ENCODE measurements around the gene FAM171A1.

Gene FAM171A1

GRCh38 chr10:15231426-15231825 is 139.7 kb downstream of the FAM171A1 start:
- no peak overlapping the region for H2AK5ac ChIP-seq (ENCODE audit: low read length)
- no peak for DNase-seq
- no peak overlapping the region for H4K12ac ChIP-seq (ENCODE audit: low read depth, low read length)
- no peak overlapping the region for H3K9ac ChIP-seq (ENCODE audit: low read length)
- H3K36me3 ChIP-seq (ENCODE audit: control insufficient read depth in 1 of 2, insufficient read depth in 2 of 2, low read length in 2 of 2): no peaks in the 10 kb centered on the region
- H3K4ac ChIP-seq (ENCODE audit: low read depth, low read length): no peak overlapping the region
- no peak overlapping the region for H4K8ac ChIP-seq (ENCODE audit: low read depth, low read length)
- H3K4me1 ChIP-seq (ENCODE audit: control insufficient read depth in 1 of 2, insufficient read depth in 2 of 2, low read length in 2 of 2): no peaks in the 10 kb centered on the region
- no peak overlapping the region for H3K27ac ChIP-seq (ENCODE audit: low read depth, low read length)
- no peaks in the 10 kb centered on the region for H3K9me3 ChIP-seq (ENCODE audit: insufficient read depth, low read depth, low read length)
- no peaks in the 10 kb centered on the region for H3K27me3 ChIP-seq (ENCODE audit: insufficient read depth, low read length)
- no peak overlapping the region for H2BK5ac ChIP-seq (ENCODE audit: low read depth, low read length, poor library complexity)
- no peak overlapping the region for H3K14ac ChIP-seq (ENCODE audit: low read length)
- no peak overlapping the region for H4K91ac ChIP-seq (ENCODE audit: low read depth, low read length)
- H3K23ac ChIP-seq (ENCODE audit: low read length): no peak overlapping the region
- H3K4me2 ChIP-seq (ENCODE audit: low read length): no peak overlapping the region
- no peak overlapping the region for H2BK12ac ChIP-seq (ENCODE audit: low read length)
- no peak overlapping the region for H2AFZ ChIP-seq (ENCODE audit: insufficient read depth, low read length, poor library complexity)
- no peak overlapping the region for H3K18ac ChIP-seq (ENCODE audit: low read length)
- no peaks in the 10 kb centered on the region for H3K79me2 ChIP-seq (ENCODE audit: control insufficient read depth, insufficient read depth, low read length, poor library complexity)
- H3K79me1 ChIP-seq (ENCODE audit: low read length): no peaks in the 10 kb centered on the region
- no peak overlapping the region for H2BK120ac ChIP-seq (ENCODE audit: insufficient read depth, low read length, poor library complexity)
- no CpG with 5 or more reads among the region's 11 CpGs for WGBS (ENCODE audit: extremely low coverage, insufficient coverage, insufficient read length)
- H3K4me3 ChIP-seq (ENCODE audit: low read depth, low read length): no peak overlapping the region

- H4K91ac ChIP-seq (ENCODE audit: low read depth, low read length): no peak overlapping the region
Observed at GRCh38 chr10:15230257-15230656, 140.8 kb downstream of the FAM171A1 start.

GRCh38 chr10:15229268-15229667 is 141.8 kb downstream of the FAM171A1 start:
- Histone ChIP-seq H3K4me2 (ENCODE audit: low read length) (no peak overlapping the region), H3K4me3 (ENCODE audit: low read depth, low read length) (no peak overlapping the region), H3K79me2 (ENCODE audit: control insufficient read depth, insufficient read depth, low read length, poor library complexity) (no peaks in the 10 kb centered on the region), H4K8ac (ENCODE audit: low read depth, low read length) (no peak overlapping the region), H3K9me3 (ENCODE audit: insufficient read depth, low read depth, low read length) (peaks cover 2% of the 10 kb centered on the region), H3K27me3 (ENCODE audit: insufficient read depth, low read length) (no peaks in the 10 kb centered on the region), H2AFZ (ENCODE audit: insufficient read depth, low read length, poor library complexity) (no peak overlapping the region), H3K18ac (ENCODE audit: low read length) (no peak overlapping the region), H3K79me1 (ENCODE audit: low read length) (no peaks in the 10 kb centered on the region), H3K27ac (ENCODE audit: low read depth, low read length) (no peak overlapping the region), H3K9ac (ENCODE audit: low read length) (no peak overlapping the region), H2AK5ac (ENCODE audit: low read length) (no peak overlapping the region), H3K4me1 (ENCODE audit: control insufficient read depth in 1 of 2, insufficient read depth in 2 of 2, low read length in 2 of 2) (no peaks in the 10 kb centered on the region), H4K12ac (ENCODE audit: low read depth, low read length) (no peak overlapping the region), H4K91ac (ENCODE audit: low read depth, low read length) (no peak overlapping the region), H2BK120ac (ENCODE audit: insufficient read depth, low read length, poor library complexity) (no peak overlapping the region), H3K23ac (ENCODE audit: low read length) (no peak overlapping the region), H2BK5ac (ENCODE audit: low read depth, low read length, poor library complexity) (no peak overlapping the region), H3K4ac (ENCODE audit: low read depth, low read length) (no peak overlapping the region), H2BK12ac (ENCODE audit: low read length) (no peak overlapping the region), H3K36me3 (ENCODE audit: control insufficient read depth in 1 of 2, insufficient read depth in 2 of 2, low read length in 2 of 2) (peaks cover 3 to 9% of the 10 kb centered on the region in 2 experiments), H3K14ac (ENCODE audit: low read length) (no peak overlapping the region)
- WGBS (ENCODE audit: extremely low coverage, insufficient coverage, insufficient read length): no CpG with 5 or more reads among the region's 4 CpGs
- no peak for DNase-seq

More at GRCh38 chr10:15230257-15230656, 140.8 kb downstream of the FAM171A1 start:
- Histone ChIP-seq H3K9me3 (ENCODE audit: insufficient read depth, low read depth, low read length) (no peaks in the 10 kb centered on the region), H3K4me1 (ENCODE audit: control insufficient read depth in 1 of 2, insufficient read depth in 2 of 2, low read length in 2 of 2) (no peaks in the 10 kb centered on the region), H3K4ac (ENCODE audit: low read depth, low read length) (no peak overlapping the region), H2AFZ (ENCODE audit: insufficient read depth, low read length, poor library complexity) (no peak overlapping the region), H3K27me3 (ENCODE audit: insufficient read depth, low read length) (no peaks in the 10 kb centered on the region), H3K23ac (ENCODE audit: low read length) (no peak overlapping the region), H2BK5ac (ENCODE audit: low read depth, low read length, poor library complexity) (no peak overlapping the region), H3K79me1 (ENCODE audit: low read length) (no peaks in the 10 kb centered on the region), H3K18ac (ENCODE audit: low read length) (no peak overlapping the region), H3K27ac (ENCODE audit: low read depth, low read length) (no peak overlapping the region), H3K36me3 (ENCODE audit: control insufficient read depth in 1 of 2, insufficient read depth in 2 of 2, low read length in 2 of 2) (peaks cover 3 to 4% of the 10 kb centered on the region in 2 experiments), H3K14ac (ENCODE audit: low read length) (no peak overlapping the region), H4K8ac (ENCODE audit: low read depth, low read length) (no peak overlapping the region), H3K4me2 (ENCODE audit: low read length) (no peak overlapping the region), H2BK120ac (ENCODE audit: insufficient read depth, low read length, poor library complexity) (no peak overlapping the region), H3K79me2 (ENCODE audit: control insufficient read depth, insufficient read depth, low read length, poor library complexity) (no peaks in the 10 kb centered on the region), H2BK12ac (ENCODE audit: low read length) (no peak overlapping the region), H3K4me3 (ENCODE audit: low read depth, low read length) (no peak overlapping the region), H3K9ac (ENCODE audit: low read length) (no peak overlapping the region), H2AK5ac (ENCODE audit: low read length) (no peak overlapping the region), H4K12ac (ENCODE audit: low read depth, low read length) (no peak overlapping the region)
- DNase-seq: no peak
- no CpG with 5 or more reads among the region's 3 CpGs for WGBS (ENCODE audit: extremely low coverage, insufficient coverage, insufficient read length)

GRCh38 chr10:15228426-15228825 is 142.7 kb downstream of the FAM171A1 start:
- WGBS (ENCODE audit: extremely low coverage, insufficient coverage, insufficient read length): no CpG with 5 or more reads among the region's 8 CpGs
- DNase-seq: no peak
- no peak overlapping the region for H3K4me2 ChIP-seq (ENCODE audit: low read length)

More at GRCh38 chr10:15228426-15228825, 142.7 kb downstream of the FAM171A1 start:
- Histone ChIP-seq H3K23ac (ENCODE audit: low read length) (no peak overlapping the region), H2BK12ac (ENCODE audit: low read length) (no peak overlapping the region), H3K27me3 (ENCODE audit: insufficient read depth, low read length) (no peaks in the 10 kb centered on the region), H3K79me2 (ENCODE audit: control insufficient read depth, insufficient read depth, low read length, poor library complexity) (no peaks in the 10 kb centered on the region), H3K4ac (ENCODE audit: low read depth, low read length) (no peak overlapping the region), H4K12ac (ENCODE audit: low read depth, low read length) (no peak overlapping the region), H2AK5ac (ENCODE audit: low read length) (no peak overlapping the region), H4K91ac (ENCODE audit: low read depth, low read length) (no peak overlapping the region), H3K18ac (ENCODE audit: low read length) (no peak overlapping the region), H2AFZ (ENCODE audit: insufficient read depth, low read length, poor library complexity) (no peak overlapping the region), H2BK120ac (ENCODE audit: insufficient read depth, low read length, poor library complexity) (no peak overlapping the region), H3K36me3 (ENCODE audit: control insufficient read depth in 1 of 2, insufficient read depth in 2 of 2, low read length in 2 of 2) (peaks cover 3 to 9% of the 10 kb centered on the region in 2 experiments), H3K4me3 (ENCODE audit: low read depth, low read length) (no peak overlapping the region), H3K9ac (ENCODE audit: low read length) (no peak overlapping the region), H3K79me1 (ENCODE audit: low read length) (no peaks in the 10 kb centered on the region), H3K14ac (ENCODE audit: low read length) (no peak overlapping the region), H3K27ac (ENCODE audit: low read depth, low read length) (no peak overlapping the region), H2BK5ac (ENCODE audit: low read depth, low read length, poor library complexity) (no peak overlapping the region), H3K4me1 (ENCODE audit: control insufficient read depth in 1 of 2, insufficient read depth in 2 of 2, low read length in 2 of 2) (no peaks in the 10 kb centered on the region), H4K8ac (ENCODE audit: low read depth, low read length) (no peak overlapping the region), H3K9me3 (ENCODE audit: insufficient read depth, low read depth, low read length) (peaks cover 6% of the 10 kb centered on the region)

Measured in trophoblast cell (in vitro differentiated cells and primary cell).